DND-41 (cell line): ENCODE data around the gene LPCAT2.

Experiments used
- ATAC-seq: fragments of 200-7000 bp; cut with Tn5 transposase; 3 replicates; pipeline ENCODE4 v1.9.1; 2021; ENCODE audit warnings: low read depth; ENCODE audit not compliant: insufficient read depth
- DNase-seq: peaks from one replicate; pipeline ENCODE4 v3.0.0-alpha.2; 2020
- H2AFZ ChIP-seq: 2 replicates; pipeline ENCODE4 v1.6.0; 2012; ENCODE audit warnings: low read depth, low read length
- H3K27ac ChIP-seq: 2 replicates; pipeline ENCODE4 v1.5.1; 2012; ENCODE audit warnings: low read length, inconsistent platforms
- H3K27me3 ChIP-seq: fragments of 200-600 bp; sonication (generic); 2 replicates; pipeline ENCODE4 v1.6.0; 2012; ENCODE audit warnings: low read length, mild to moderate bottlenecking, inconsistent platforms; ENCODE audit not compliant: insufficient read depth, poor library complexity
- H3K36me3 ChIP-seq: 2 replicates; pipeline ENCODE4 v1.5.1; 2012; ENCODE audit warnings: low read length, inconsistent platforms; ENCODE audit not compliant: insufficient read depth
- H3K4me1 ChIP-seq: 2 replicates; pipeline ENCODE4 v1.5.1; 2012; ENCODE audit warnings: mild to moderate bottlenecking, low read length; ENCODE audit not compliant: insufficient read depth
- H3K4me2 ChIP-seq: 2 replicates; pipeline ENCODE4 v1.6.0; 2012; ENCODE audit warnings: mild to moderate bottlenecking, moderate library complexity, low read length, inconsistent platforms; ENCODE audit not compliant: insufficient read depth
- H3K4me3 ChIP-seq, 2 experiments: fragments of 200-600 bp in 1 of 2; shearing (Covaris generic) in 1 of 2; 2 replicates each; pipeline ENCODE4 v1.5.1; 2012 to 2016; ENCODE audit warnings: inconsistent platforms in 2 of 2, low read length in 2 of 2, mild to moderate bottlenecking in 2 of 2, low read depth in 1 of 2, moderate library complexity in 1 of 2
- H3K79me2 ChIP-seq: 2 replicates; pipeline ENCODE4 v1.6.0; 2012; ENCODE audit warnings: low read length, inconsistent platforms; ENCODE audit not compliant: insufficient read depth
- H3K9ac ChIP-seq: 2 replicates; pipeline ENCODE4 v1.6.0; 2012; ENCODE audit warnings: low read depth, mild to moderate bottlenecking, inconsistent platforms, low read length, moderate library complexity
- H3K9me3 ChIP-seq: 2 replicates; pipeline ENCODE4 v1.5.1; 2012; ENCODE audit warnings: low read length, moderate library complexity, mild to moderate bottlenecking, inconsistent platforms; ENCODE audit not compliant: insufficient read depth, severe bottlenecking
- H4K20me1 ChIP-seq: 2 replicates; pipeline ENCODE4 v1.6.0; 2012; ENCODE audit warnings: low read length; ENCODE audit not compliant: insufficient read depth
- CTCF ChIP-seq: IDR thresholded peaks from 2 replicates; pipeline ENCODE4 v1.5.1; 2012; ENCODE audit warnings: borderline replicate concordance, low read length, moderate library complexity, mild to moderate bottlenecking; ENCODE audit not compliant: poor library complexity, severe bottlenecking; ENCODE audit errors: extremely low read depth
- EZH2 ChIP-seq: IDR thresholded peaks from 3 replicates; pipeline ENCODE4 v1.6.1; 2012; ENCODE audit warnings: borderline replicate concordance, low read depth, mild to moderate bottlenecking, moderate library complexity, low read length, inconsistent platforms; ENCODE audit not compliant: severe bottlenecking

The LPCAT2 gene

GRCh38 chr16:55479430-55480140 is 29.3 kb upstream of the LPCAT2 start:
- Histone ChIP-seq H2AFZ (no peak overlapping the region), H3K9ac (no peak overlapping the region), H3K27ac (no peak overlapping the region), H3K36me3 (no peaks in the 10 kb centered on the region), H3K4me2 (no peak overlapping the region), H3K9me3 (no peaks in the 10 kb centered on the region), H3K79me2 (no peaks in the 10 kb centered on the region), H3K4me3 (no peak overlapping the region), H4K20me1 (no peaks in the 10 kb centered on the region), H3K4me1 (no peaks in the 10 kb centered on the region), H3K27me3 (peaks cover 3% of the 10 kb centered on the region)
- DNase-seq (no peak), ATAC-seq (no peak)
- TF ChIP-seq CTCF (no peak), EZH2 (no peak)

DNA sequence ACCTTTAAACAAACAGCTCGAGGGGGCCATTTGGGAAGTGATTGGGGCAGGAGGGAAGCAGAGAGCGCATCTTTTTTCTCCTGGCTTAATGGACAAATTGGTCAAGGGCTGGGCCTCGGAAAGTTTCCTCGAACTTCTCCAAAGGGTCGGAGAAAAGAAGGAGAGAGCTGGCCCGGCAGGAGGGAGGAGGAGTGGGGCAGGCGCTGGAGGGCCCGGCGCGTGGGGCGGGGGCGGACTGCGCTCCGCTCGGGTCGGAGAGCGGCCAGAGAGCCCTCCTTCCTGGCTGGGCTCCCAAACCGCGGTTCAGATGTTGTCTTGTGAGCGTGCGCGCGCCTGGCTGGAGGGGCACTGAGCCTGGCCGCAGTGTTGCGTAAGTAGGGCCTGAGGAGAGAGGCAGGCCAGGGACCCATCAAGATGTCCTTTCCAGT is 28.6 kb upstream of the LPCAT2 start:
- H3K27me3 ChIP-seq = no peaks in the 10 kb centered on the region

DNA sequence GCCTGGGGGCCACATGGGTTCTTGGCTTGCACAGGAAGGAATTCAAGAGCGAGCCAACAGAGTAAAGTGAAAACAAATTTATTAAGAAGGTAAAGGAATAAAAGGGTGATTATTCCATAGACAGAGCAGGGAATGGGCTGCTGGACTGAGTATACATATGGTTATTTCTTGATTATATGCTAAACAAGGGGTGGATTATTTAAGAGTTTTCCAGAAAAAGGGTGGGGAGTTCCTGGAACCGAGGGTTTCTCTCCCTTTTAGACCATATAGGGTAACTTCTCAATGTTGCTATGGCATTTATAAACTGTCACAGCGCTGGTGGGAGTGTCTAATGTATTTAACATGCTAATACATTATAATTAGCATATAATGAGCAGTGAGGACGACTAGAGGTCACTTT is 27.8 kb upstream of the LPCAT2 start:
- Histone ChIP-seq H3K9ac (no peak overlapping the region), H3K9me3 (no peaks in the 10 kb centered on the region), H3K27me3 (no peaks in the 10 kb centered on the region), H3K4me3 (no peak overlapping the region), H3K4me2 (no peak overlapping the region), H3K4me1 (no peaks in the 10 kb centered on the region), H3K27ac (no peak overlapping the region), H2AFZ (no peak overlapping the region), H4K20me1 (no peaks in the 10 kb centered on the region), H3K79me2 (no peaks in the 10 kb centered on the region), H3K36me3 (no peaks in the 10 kb centered on the region)
- no peak for ATAC-seq
- TF ChIP-seq CTCF = no peak
- TF ChIP-seq EZH2 = no peak
- DNase-seq = no peak

More for the DNA sequence above, 28.6 kb upstream of the LPCAT2 start:
- no peak for DNase-seq
- Histone ChIP-seq H2AFZ (no peak overlapping the region), H3K4me1 (no peaks in the 10 kb centered on the region), H4K20me1 (no peaks in the 10 kb centered on the region), H3K27ac (no peak overlapping the region), H3K9ac (no peak overlapping the region), H3K36me3 (no peaks in the 10 kb centered on the region), H3K4me3 (no peak overlapping the region), H3K79me2 (no peaks in the 10 kb centered on the region), H3K4me2 (no peak overlapping the region), H3K9me3 (no peaks in the 10 kb centered on the region)
- ATAC-seq = no peak
- TF ChIP-seq EZH2 (no peak), CTCF (no peak)

GRCh38 chr16:55482056-55482455 is 26.8 kb upstream of the LPCAT2 start:
- Histone ChIP-seq H3K9me3 (no peaks in the 10 kb centered on the region), H2AFZ (no peak overlapping the region), H3K79me2 (no peaks in the 10 kb centered on the region), H3K9ac (no peak overlapping the region), H3K4me2 (no peak overlapping the region), H3K27ac (no peak overlapping the region), H3K27me3 (no peaks in the 10 kb centered on the region), H3K4me1 (no peaks in the 10 kb centered on the region), H4K20me1 (no peaks in the 10 kb centered on the region), H3K4me3 (no peak overlapping the region), H3K36me3 (no peaks in the 10 kb centered on the region)
- TF ChIP-seq CTCF = no peak
- no peak for TF ChIP-seq EZH2
- no peak for ATAC-seq
- DNase-seq = no peak
